SK-N-MC (cell line): Measurements from ENCODE around the gene SLC4A7.
A peak's percentile ranks its signal among the peaks of the same experiment; 100 is the strongest.

Source experiments
- DNase-seq: peaks from one replicate; pipeline ENCODE4 v3.0.0-alpha.2; 2011; ENCODE audit warnings: low read depth, low spot score
- H3K27ac ChIP-seq: fragments of 200-600 bp; sonication (generic); 2 replicates; pipeline ENCODE4 v1.5.1; 2016; ENCODE audit warnings: mixed run types
- H3K36me3 ChIP-seq: fragments of 200-600 bp; sonication (generic); 2 replicates; pipeline ENCODE4 v1.6.1; 2017; ENCODE audit warnings: antibody characterized with exemption, low read length, mixed read lengths; ENCODE audit not compliant: insufficient read depth
- H3K4me3 ChIP-seq: fragments of 200-600 bp; sonication (generic); 2 replicates; pipeline ENCODE4 v1.5.1; 2016
- H3K9ac ChIP-seq: fragments of 200-600 bp; sonication (generic); 2 replicates; pipeline ENCODE4 v1.8.0; 2017; ENCODE audit warnings: mixed run types, mixed read lengths; ENCODE audit not compliant: insufficient read length
- H3K9me3 ChIP-seq: fragments of 200-600 bp; sonication (generic); 2 replicates; pipeline ENCODE4 v1.6.1; 2017; ENCODE audit warnings: low read depth, mild to moderate bottlenecking, antibody characterized with exemption, low read length, moderate library complexity, mixed read lengths
- EZH2 ChIP-seq: fragments of 200-600 bp; sonication (generic); IDR thresholded peaks from one replicate; pipeline ENCODE4 v1.6.1; 2017; ENCODE audit warnings: antibody characterized with exemption
- FOXP2 ChIP-seq: optimal IDR thresholded peaks from 2 replicates; pipeline ENCODE3; 2011; ENCODE audit warnings: mild to moderate bottlenecking, moderate library complexity; ENCODE audit not compliant: insufficient read depth; ENCODE audit errors: extremely low read length, control extremely low read depth
- POLR2AphosphoS5 ChIP-seq: IDR thresholded peaks from 2 replicates; pipeline ENCODE4 v1.6.1; 2012; ENCODE audit warnings: mild to moderate bottlenecking, low read depth, low read length, borderline replicate concordance

The SLC4A7 gene

GRCh38 chr3:27366062-27366591 is 118.1 kb downstream of the SLC4A7 start:
- no peak for DNase-seq
- H3K36me3 ChIP-seq = no peaks in the 10 kb centered on the region
- no peaks in the 10 kb centered on the region for H3K9me3 ChIP-seq
- H3K27ac ChIP-seq = no peak overlapping the region
- TF ChIP-seq EZH2 (no peak), POLR2AphosphoS5 (no peak)
- H3K4me3 ChIP-seq = no peak overlapping the region
- H3K9ac ChIP-seq = no peak overlapping the region

- no peak overlapping the region for H3K4me3 ChIP-seq
- TF ChIP-seq EZH2 = no peak
- no peak for TF ChIP-seq POLR2AphosphoS5
- TF ChIP-seq FOXP2 = no peak
- H3K9me3 ChIP-seq = no peaks in the 10 kb centered on the region
- DNase-seq = no peak
- no peak overlapping the region for H3K27ac ChIP-seq
- H3K36me3 ChIP-seq = no peaks in the 10 kb centered on the region
- no peak overlapping the region for H3K9ac ChIP-seq
Measured at GRCh38 chr3:27360113-27361078, 123.8 kb downstream of the SLC4A7 start.

- Histone ChIP-seq H3K9ac (no peak overlapping the region), H3K36me3 (no peaks in the 10 kb centered on the region), H3K9me3 (no peaks in the 10 kb centered on the region), H3K4me3 (no peak overlapping the region), H3K27ac (no peak overlapping the region)
- TF ChIP-seq FOXP2 (no peak), EZH2 (no peak), POLR2AphosphoS5 (no peak)
- no peak for DNase-seq
Measured at GRCh38 chr3:27358372-27358771, 125.8 kb downstream of the SLC4A7 start.

GRCh38 chr3:27357665-27358258 is 126.4 kb downstream of the SLC4A7 start:
- Histone ChIP-seq H3K27ac (no peak overlapping the region), H3K9me3 (no peaks in the 10 kb centered on the region), H3K4me3 (no peak overlapping the region), H3K9ac (no peak overlapping the region), H3K36me3 (no peaks in the 10 kb centered on the region)
- DNase-seq = no peak
- TF ChIP-seq EZH2 (no peak), FOXP2 (no peak), POLR2AphosphoS5 (no peak)

GRCh38 chr3:27356976-27357375 is 127.2 kb downstream of the SLC4A7 start:
- no peak overlapping the region for H3K4me3 ChIP-seq
- no peak for DNase-seq
- no peak for TF ChIP-seq FOXP2
- no peak for TF ChIP-seq POLR2AphosphoS5
- TF ChIP-seq EZH2 = no peak
- H3K36me3 ChIP-seq = no peaks in the 10 kb centered on the region
- no peaks in the 10 kb centered on the region for H3K9me3 ChIP-seq
- no peak overlapping the region for H3K9ac ChIP-seq
- no peak overlapping the region for H3K27ac ChIP-seq

- Histone ChIP-seq H3K4me3 (0 out of 2 replicates have a peak overlapping the region, but pooled peaks have one; percentile 22), H3K27ac (peak overlapping the region; percentile 13; the same call in 1 of the 2 replicates), H3K36me3 (no peaks in the 10 kb centered on the region), H3K9me3 (no peaks in the 10 kb centered on the region), H3K9ac (no peak overlapping the region)
- TF ChIP-seq FOXP2 (no peak), EZH2 (no peak)
- DNase-seq = no peak
Measured at GRCh38 chr3:27354588-27355203, 129.5 kb downstream of the SLC4A7 start.

GRCh38 chr3:27354161-27354560 is 130.0 kb downstream of the SLC4A7 start:
- Histone ChIP-seq H3K36me3 (no peaks in the 10 kb centered on the region), H3K9ac (no peak overlapping the region), H3K9me3 (no peaks in the 10 kb centered on the region), H3K27ac (peak overlapping the region; percentile 19; the same call in 1 of the 2 replicates), H3K4me3 (peak overlapping the region; percentile 22; the same call in 1 of the 2 replicates)
- TF ChIP-seq FOXP2 (no peak), POLR2AphosphoS5 (no peak), EZH2 (no peak)
- DNase-seq = no peak

- H3K27ac ChIP-seq = no peak overlapping the region
- no peak overlapping the region for H3K4me3 ChIP-seq
- TF ChIP-seq FOXP2 (no peak), POLR2AphosphoS5 (no peak), EZH2 (no peak)
- no peaks in the 10 kb centered on the region for H3K36me3 ChIP-seq
- H3K9ac ChIP-seq = no peak overlapping the region
- no peaks in the 10 kb centered on the region for H3K9me3 ChIP-seq
- DNase-seq = no peak
Measured at GRCh38 chr3:27353221-27353620, 131.0 kb downstream of the SLC4A7 start.
